HEK293 (cell line): ENCODE results near the gene UBASH3B.

ENCODE experiments used
- CTCF ChIA-PET: fragments of 350-600 bp; formaldehyde crosslinking; extraction: SDS; loops from one replicate; lab custom pipeline; 2021; ENCODE audit warnings: antibody characterized with exemption; lab: Yijun Ruan, JAX
- POLR2A ChIA-PET: fragments of 300-600 bp; formaldehyde crosslinking; extraction: SDS; loops from one replicate; lab custom pipeline; 2020; ENCODE audit warnings: antibody characterized with exemption, inconsistent platforms; lab: Yijun Ruan, JAX
- H3K27ac ChIP-seq: fragments of 200-500 bp; sonication (Bioruptor generic); 2 replicates; pipeline ENCODE4 v1.5.1; 2014; ENCODE audit warnings: low read depth, low read length, control low read depth, inconsistent platforms; ENCODE audit errors: extremely low read depth
- H3K36me3 ChIP-seq, 2 experiments: fragments of 200-500 bp in 1 of 2; sonication (Bioruptor generic) in 1 of 2; 1 replicate in 1 of 2; 2 replicates in 1 of 2; pipeline ENCODE4 v1.5.1; 2014 to 2017; ENCODE audit warnings: inconsistent platforms in 2 of 2, low read length in 2 of 2; ENCODE audit not compliant: control insufficient read depth in 2 of 2, insufficient read depth in 1 of 2
- H3K4me1 ChIP-seq: fragments of 200-500 bp; sonication (Bioruptor generic); 2 replicates; pipeline ENCODE4 v1.5.1; 2014; ENCODE audit warnings: mild to moderate bottlenecking, low read length, inconsistent platforms; ENCODE audit not compliant: control insufficient read depth, insufficient read depth
- H3K4me3 ChIP-seq: 2 replicates; pipeline ENCODE4 v1.5.1; 2011; ENCODE audit warnings: low read depth, mild to moderate bottlenecking, control low read depth, low read length, moderate library complexity
- H3K9me3 ChIP-seq: fragments of 200-500 bp; sonication (Bioruptor generic); 2 replicates; pipeline ENCODE4 v1.5.1; 2014; ENCODE audit warnings: low read depth, low read length, inconsistent platforms; ENCODE audit not compliant: control insufficient read depth, insufficient read depth
- BCL6B ChIP-seq: fragments of 450-650 bp; formaldehyde crosslinking; IDR thresholded peaks from 2 replicates; pipeline ENCODE4 v1.5.1; 2017; ENCODE audit warnings: missing biosample characterization, missing genetic modification characterization
- HOXD13 ChIP-seq: sonication (generic); formaldehyde crosslinking; IDR thresholded peaks from 2 replicates; pipeline ENCODE4 v1.8.0; 2022; ENCODE audit warnings: missing genetic modification reagents, borderline replicate concordance
- MEIS1 ChIP-seq: sonication (generic); formaldehyde crosslinking; IDR thresholded peaks from 2 replicates; pipeline ENCODE4 v1.8.1; 2022; ENCODE audit warnings: missing genetic modification reagents, mild to moderate bottlenecking, borderline replicate concordance
- OSR2 ChIP-seq: fragments of 450-650 bp; formaldehyde crosslinking; IDR thresholded peaks from 2 replicates; pipeline ENCODE4 v1.5.1; 2016; ENCODE audit warnings: missing biosample characterization, missing genetic modification characterization
- OVOL3 ChIP-seq: fragments of 450-650 bp; formaldehyde crosslinking; IDR thresholded peaks from 2 replicates; pipeline ENCODE4 v1.5.1; 2016; ENCODE audit warnings: missing biosample characterization, missing genetic modification characterization
- SETDB1 ChIP-seq: IDR thresholded peaks from one replicate; pipeline ENCODE4 v1.6.1; 2017; ENCODE audit warnings: mild to moderate bottlenecking, low read length, moderate library complexity, mixed read lengths; ENCODE audit not compliant: insufficient read length
- SP3 ChIP-seq: fragments of 450-650 bp; formaldehyde crosslinking; IDR thresholded peaks from 2 replicates; pipeline ENCODE4 v1.5.1; 2016; ENCODE audit warnings: missing biosample characterization, missing genetic modification characterization
- SP7 ChIP-seq: fragments of 450-650 bp; formaldehyde crosslinking; IDR thresholded peaks from 2 replicates; pipeline ENCODE4 v1.5.1; 2016; ENCODE audit warnings: missing biosample characterization, missing genetic modification characterization
- WT1 ChIP-seq: fragments of 450-650 bp; formaldehyde crosslinking; IDR thresholded peaks from 2 replicates; pipeline ENCODE4 v1.5.1; 2016; ENCODE audit warnings: missing biosample characterization, missing genetic modification characterization
- YY1 ChIP-seq: fragments of 450-650 bp; formaldehyde crosslinking; IDR thresholded peaks from 2 replicates; pipeline ENCODE4 v1.5.1; 2018; ENCODE audit warnings: missing biosample characterization, missing genetic modification characterization
- ZBTB17 ChIP-seq: fragments of 450-650 bp; formaldehyde crosslinking; IDR thresholded peaks from 2 replicates; pipeline ENCODE4 v1.5.1; 2016; ENCODE audit warnings: missing biosample characterization, missing genetic modification characterization
- ZBTB8A ChIP-seq: fragments of 450-650 bp; formaldehyde crosslinking; IDR thresholded peaks from 2 replicates; pipeline ENCODE4 v1.5.1; 2016; ENCODE audit warnings: missing biosample characterization, missing genetic modification characterization
- ZNF112 ChIP-seq: fragments of 450-650 bp; formaldehyde crosslinking; IDR thresholded peaks from 2 replicates; pipeline ENCODE4 v1.5.0; 2017; ENCODE audit warnings: missing biosample characterization, missing genetic modification characterization
- ZNF114 ChIP-seq: fragments of 450-650 bp; formaldehyde crosslinking; IDR thresholded peaks from 2 replicates; pipeline ENCODE4 v1.5.0; 2017; ENCODE audit warnings: missing biosample characterization, missing genetic modification characterization
- ZNF121 ChIP-seq: fragments of 450-650 bp; formaldehyde crosslinking; IDR thresholded peaks from 2 replicates; pipeline ENCODE4 v1.5.1; 2016; ENCODE audit warnings: missing biosample characterization, missing genetic modification characterization
- ZNF132 ChIP-seq: fragments of 450-650 bp; formaldehyde crosslinking; IDR thresholded peaks from 2 replicates; pipeline ENCODE4 v1.5.1; 2017; ENCODE audit warnings: missing biosample characterization, missing genetic modification characterization, borderline replicate concordance
- ZNF140 ChIP-seq: fragments of 450-650 bp; formaldehyde crosslinking; IDR thresholded peaks from 2 replicates; pipeline ENCODE4 v1.5.1; 2016; ENCODE audit warnings: missing biosample characterization, missing genetic modification characterization
- ZNF169 ChIP-seq: fragments of 450-650 bp; formaldehyde crosslinking; IDR thresholded peaks from 2 replicates; pipeline ENCODE4 v1.5.1; 2016; ENCODE audit warnings: missing biosample characterization, missing genetic modification characterization
- ZNF239 ChIP-seq: fragments of 450-650 bp; formaldehyde crosslinking; IDR thresholded peaks from 2 replicates; pipeline ENCODE4 v1.5.1; 2016; ENCODE audit warnings: missing biosample characterization, missing genetic modification characterization
- ZNF335 ChIP-seq: fragments of 450-650 bp; formaldehyde crosslinking; conservative IDR thresholded peaks from 2 replicates; pipeline ENCODE4 v1.5.1; 2016; ENCODE audit warnings: missing biosample characterization, missing genetic modification characterization
- ZNF341 ChIP-seq: fragments of 450-650 bp; formaldehyde crosslinking; IDR thresholded peaks from 2 replicates; pipeline ENCODE4; 2016; ENCODE audit warnings: low read depth, missing biosample characterization, missing genetic modification characterization
- ZNF473 ChIP-seq: fragments of 450-650 bp; formaldehyde crosslinking; IDR thresholded peaks from 2 replicates; pipeline ENCODE4 v1.5.1; 2017; ENCODE audit warnings: missing biosample characterization, missing genetic modification characterization
- ZNF514 ChIP-seq: fragments of 450-650 bp; formaldehyde crosslinking; IDR thresholded peaks from 2 replicates; pipeline ENCODE4 v1.5.1; 2016; ENCODE audit warnings: missing biosample characterization, missing genetic modification characterization
- ZNF571 ChIP-seq: fragments of 450-650 bp; formaldehyde crosslinking; IDR thresholded peaks from 2 replicates; pipeline ENCODE4 v1.5.0; 2017; ENCODE audit warnings: missing biosample characterization, missing genetic modification characterization
- ZNF580 ChIP-seq: fragments of 450-650 bp; formaldehyde crosslinking; IDR thresholded peaks from 2 replicates; pipeline ENCODE4 v1.5.1; 2016; ENCODE audit warnings: missing biosample characterization, missing genetic modification characterization
- ZNF596 ChIP-seq: fragments of 450-650 bp; IDR thresholded peaks from 2 replicates; pipeline ENCODE4 v1.5.0; 2018; ENCODE audit warnings: missing biosample characterization, mild to moderate bottlenecking, missing genetic modification characterization, moderate library complexity
- ZSCAN4 ChIP-seq: fragments of 450-650 bp; formaldehyde crosslinking; IDR thresholded peaks from 2 replicates; pipeline ENCODE4 v1.5.1; 2017; ENCODE audit warnings: missing biosample characterization, missing genetic modification characterization

Gene UBASH3B

GRCh38 chr11:122703541-122704272 is 48.2 kb downstream of the UBASH3B start:
- POLR2A ChIA-PET = no interaction called here
- Histone ChIP-seq H3K4me3 (no peak overlapping the region), H3K9me3 (no peaks in the 10 kb centered on the region), H3K36me3 (no peaks in the 10 kb centered on the region), H3K4me1 (no peaks in the 10 kb centered on the region), H3K27ac (no peak overlapping the region)
- TF ChIP-seq ZNF239 (tag by site-specific recombination) = no peak
- CTCF ChIA-PET = no interaction called here

- no peaks in the 10 kb centered on the region for H3K36me3 ChIP-seq
- CTCF ChIA-PET = no interaction called here
- no peaks in the 10 kb centered on the region for H3K4me1 ChIP-seq
- no peak overlapping the region for H3K27ac ChIP-seq
- H3K9me3 ChIP-seq = no peaks in the 10 kb centered on the region
- POLR2A ChIA-PET = interaction anchor here (1.0 kb wide), 1 partner anchor 13 kb away, joined by 3 read pairs; no protein-coding TSS in a partner anchor
- TF ChIP-seq SETDB1 (no peak), WT1 (no peak), ZNF335 (tag by site-specific recombination) (no peak), ZNF121 (tag by site-specific recombination) (no peak)
- no peak overlapping the region for H3K4me3 ChIP-seq
These were observed 49.9 kb downstream of the UBASH3B start for GRCh38 chr11:122705396-122705795.

GRCh38 chr11:122706291-122707088 is 51.0 kb downstream of the UBASH3B start:
- CTCF ChIA-PET = interaction anchor here (0.7 kb wide), 2 partner anchors 160 to 270 kb away, joined by 3 read pairs; no protein-coding TSS in a partner anchor
- POLR2A ChIA-PET = no interaction called here
- Histone ChIP-seq H3K27ac (no peak overlapping the region), H3K9me3 (no peaks in the 10 kb centered on the region), H3K4me3 (no peak overlapping the region), H3K4me1 (no peaks in the 10 kb centered on the region), H3K36me3 (no peaks in the 10 kb centered on the region)
- TF ChIP-seq SP3 (tag by site-specific recombination) = no peak
- TF ChIP-seq ZNF341 (tag by site-specific recombination) = no peak
- no peak for TF ChIP-seq ZBTB17
- TF ChIP-seq ZNF596 = no peak

- ChIA-PET CTCF (interaction anchor here (0.7 to 0.9 kb wide), 2 partner anchors 73 to 160 kb away, joined by 3 to 4 read pairs; no protein-coding TSS in a partner anchor), POLR2A (no interaction called here)
- Histone ChIP-seq H3K4me1 (no peaks in the 10 kb centered on the region), H3K4me3 (no peak overlapping the region), H3K9me3 (no peaks in the 10 kb centered on the region), H3K36me3 (no peaks in the 10 kb centered on the region), H3K27ac (no peak overlapping the region)
- TF ChIP-seq OSR2 (tag by site-specific recombination) = no peak
- no peak for TF ChIP-seq ZNF112 (tag by site-specific recombination)
- TF ChIP-seq BCL6B (tag by site-specific recombination) = no peak
- TF ChIP-seq OVOL3 (tag by site-specific recombination) = no peak
- TF ChIP-seq MEIS1 = no peak
- no peak for TF ChIP-seq SP7
- no peak for TF ChIP-seq ZNF140 (tag by site-specific recombination)
- TF ChIP-seq ZNF580 = no peak
- no peak for TF ChIP-seq ZNF132
- no peak for TF ChIP-seq ZSCAN4 (tag by site-specific recombination)
- TF ChIP-seq ZNF169 (tag by site-specific recombination) = no peak
- no peak for TF ChIP-seq ZNF473 (tag by site-specific recombination)
- TF ChIP-seq ZNF514 (tag by site-specific recombination) = no peak
- no peak for TF ChIP-seq ZBTB8A (tag by site-specific recombination)
- no peak for TF ChIP-seq YY1 (tag by site-specific recombination)
- TF ChIP-seq HOXD13 (CRISPR knock-in tag) = no peak
- TF ChIP-seq ZNF114 (tag by site-specific recombination) = no peak
- TF ChIP-seq ZNF571 = no peak
These were observed 51.6 kb downstream of the UBASH3B start for GRCh38 chr11:122707111-122707510.
